GM15510 (cell line): ENCODE results near the gene CACHD1.

Experiments used
- POLR2A ChIP-seq: IDR thresholded peaks from 3 replicates; pipeline ENCODE4 v1.6.1; 2011; ENCODE audit warnings: borderline replicate concordance; ENCODE audit not compliant: insufficient read length; ENCODE audit errors: extremely low read depth

The CACHD1 gene

DNA sequence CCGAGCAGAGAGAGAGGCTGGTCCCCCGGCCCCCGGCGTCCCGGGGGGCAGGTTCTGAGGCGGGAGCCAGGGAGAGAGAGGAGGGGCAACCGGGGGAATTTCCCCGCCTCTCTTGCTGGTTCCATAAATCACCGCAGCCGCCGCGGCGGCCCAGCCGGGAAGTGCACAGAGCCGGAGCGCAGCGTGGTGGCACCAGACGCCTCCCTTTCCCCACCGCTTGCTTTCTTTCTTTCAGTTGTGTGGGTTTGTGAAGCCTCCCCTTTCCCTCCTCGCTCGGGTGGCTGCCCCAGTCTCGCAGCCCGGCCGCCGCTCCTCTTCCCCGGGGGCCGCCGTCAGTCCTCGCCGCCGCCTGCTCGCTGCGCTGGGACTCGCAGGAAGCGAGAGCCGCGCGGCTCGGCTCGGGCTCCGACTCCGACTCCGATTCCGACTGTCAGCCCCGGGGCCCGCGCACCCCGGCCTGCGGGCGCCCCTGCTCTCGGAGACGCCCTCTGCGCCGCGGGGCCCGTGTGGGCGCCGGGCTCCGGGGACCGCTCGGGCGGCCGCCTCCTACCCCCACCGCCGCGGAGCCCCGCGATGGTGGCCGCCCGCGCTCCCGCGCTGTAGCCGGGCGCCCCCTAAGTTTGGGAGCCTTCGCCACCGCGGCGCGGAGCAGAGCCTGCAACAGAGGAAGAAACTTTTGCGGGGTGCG, at the start of gene CACHD1:
CACHD1 (plus strand) TSS at position 153 of the 688 bp plus-strand sequence. CDS start 616 bp downstream, outside the sequence.
- no peak for TF ChIP-seq POLR2A

DNA sequence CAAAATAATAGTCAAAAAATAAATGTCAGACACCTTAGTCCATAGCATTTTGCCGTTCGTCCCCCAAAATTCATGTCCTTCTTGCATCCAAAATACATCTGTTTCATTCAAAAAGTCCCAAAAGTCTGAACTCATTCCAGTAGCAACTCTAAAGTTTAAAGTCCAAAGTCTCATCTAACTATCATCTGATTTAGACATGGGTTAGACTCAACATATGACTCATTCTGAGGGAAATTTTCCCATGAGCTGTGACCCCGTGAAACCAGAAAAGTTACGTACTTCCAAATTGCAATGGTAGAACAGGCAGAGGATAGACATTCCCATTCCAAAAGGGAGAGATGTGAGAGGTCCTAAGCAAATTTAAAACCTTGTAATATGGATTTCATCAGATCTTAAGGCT, 48.6 kb upstream of the CACHD1 start:
- TF ChIP-seq POLR2A, result no peak

DNA sequence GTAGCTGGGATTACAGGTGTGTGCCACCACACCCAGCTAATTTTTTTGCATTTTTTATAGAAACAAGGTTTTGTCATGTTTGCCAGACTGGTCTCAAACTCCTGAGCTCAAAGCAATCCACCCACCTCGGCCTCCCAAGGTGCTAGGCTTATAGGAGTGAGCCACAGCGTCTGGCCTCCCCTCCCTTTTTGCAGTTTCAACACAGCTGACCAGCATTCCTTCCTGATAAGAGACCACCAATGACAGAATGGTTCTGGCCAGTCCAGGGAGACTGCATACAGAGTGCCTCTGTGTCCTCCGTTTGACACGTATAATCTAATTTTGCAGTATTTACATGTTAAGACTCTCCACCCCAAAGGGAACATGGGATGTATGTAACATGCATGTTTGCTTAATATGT, 46.4 kb upstream of the CACHD1 start:
- no peak for TF ChIP-seq POLR2A

DNA sequence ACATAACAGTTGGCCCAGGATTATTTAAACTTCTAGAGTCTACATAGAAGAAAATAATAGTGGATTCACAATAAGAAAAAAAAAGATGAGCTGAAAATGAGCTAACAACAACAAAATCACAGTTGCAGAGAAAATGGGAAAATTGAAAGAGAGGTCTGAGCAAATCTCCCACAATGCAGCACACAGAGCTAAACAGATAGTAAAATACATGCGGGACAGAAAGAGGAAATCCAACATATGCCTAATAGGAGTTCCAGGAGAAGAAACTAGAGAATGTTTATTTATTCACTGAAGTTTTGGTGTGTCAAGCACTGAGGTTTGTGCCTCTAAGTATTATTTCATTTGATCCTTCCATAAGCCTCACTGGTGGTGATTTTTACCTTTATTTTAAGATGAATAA, 45.5 kb upstream of the CACHD1 start:
- no peak for TF ChIP-seq POLR2A

DNA sequence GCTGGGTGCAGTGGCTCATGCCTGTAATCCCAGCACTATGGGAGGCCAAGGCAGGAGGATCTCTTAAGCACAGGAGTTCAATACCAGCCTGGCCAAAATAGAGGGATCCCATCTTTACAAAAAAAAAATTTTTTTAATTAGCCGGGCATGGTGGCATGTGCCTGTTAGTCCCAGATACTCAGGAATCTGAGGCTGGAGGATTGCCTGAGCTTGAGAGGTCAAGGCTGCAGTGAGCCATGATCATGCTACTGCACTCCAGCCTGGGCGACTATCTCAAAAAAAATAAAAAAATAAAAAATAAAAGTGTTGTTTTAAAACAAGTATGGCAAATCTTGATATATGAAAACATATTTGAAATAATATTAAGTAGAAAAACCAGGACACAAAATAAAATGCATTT, 44.4 kb upstream of the CACHD1 start:
- no peak for TF ChIP-seq POLR2A

DNA sequence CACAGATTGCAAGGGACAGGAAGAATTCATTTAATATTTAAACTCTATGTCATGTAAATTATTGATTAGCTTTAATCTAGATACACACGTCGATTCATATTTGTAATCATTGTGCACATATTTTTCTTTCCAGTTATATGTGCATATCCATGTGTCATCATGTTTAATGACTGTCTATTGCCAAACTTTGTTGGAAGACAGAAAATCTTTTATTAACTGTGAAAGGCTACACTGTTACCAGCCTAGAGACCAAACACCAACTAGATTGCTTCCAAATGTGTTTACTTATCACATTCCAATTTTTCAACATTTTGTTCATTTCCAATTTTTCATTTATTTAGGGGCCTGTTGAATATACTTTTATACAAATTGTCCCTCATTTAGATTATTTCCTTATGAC, 43.2 kb upstream of the CACHD1 start:
- no peak for TF ChIP-seq POLR2A

DNA sequence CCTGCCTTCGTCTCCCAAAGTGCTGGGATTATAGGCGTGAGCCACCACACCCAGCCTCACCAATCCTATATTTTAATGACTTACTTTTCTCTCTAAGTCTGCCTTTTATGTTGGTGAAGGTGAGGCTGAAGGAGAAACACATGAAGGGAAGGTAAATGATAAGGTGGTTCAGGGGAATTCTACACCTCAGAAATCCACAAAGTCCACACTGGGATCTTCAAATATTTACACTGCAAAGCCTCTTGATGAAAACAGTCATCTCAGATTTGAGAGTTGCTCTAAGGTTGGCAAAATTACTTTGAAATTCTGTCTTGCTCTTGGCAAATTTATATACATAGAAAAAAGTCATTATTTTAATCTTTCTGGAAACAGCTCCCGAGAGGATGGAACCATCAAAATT, 42.0 kb upstream of the CACHD1 start:
- TF ChIP-seq POLR2A, result no peak

DNA sequence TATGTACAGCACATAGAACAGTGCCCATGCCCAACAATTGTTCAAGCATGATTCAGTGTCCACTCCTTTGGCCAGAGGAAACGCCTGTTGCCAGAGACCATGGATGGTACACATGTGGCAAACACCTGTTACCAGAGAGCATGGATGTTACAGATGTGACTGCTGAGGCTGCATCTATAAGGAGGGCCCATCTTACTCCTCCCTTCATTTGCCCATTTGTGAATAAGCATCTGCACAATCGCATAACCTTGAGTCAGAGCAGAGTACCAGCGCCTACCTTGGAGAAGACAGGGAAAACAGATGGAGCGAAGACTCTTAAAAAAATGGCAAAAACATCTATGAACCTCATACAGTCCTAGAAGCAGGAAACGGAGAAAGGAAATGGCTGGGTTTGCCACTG, 36.6 kb upstream of the CACHD1 start:
- TF ChIP-seq POLR2A, result no peak

DNA sequence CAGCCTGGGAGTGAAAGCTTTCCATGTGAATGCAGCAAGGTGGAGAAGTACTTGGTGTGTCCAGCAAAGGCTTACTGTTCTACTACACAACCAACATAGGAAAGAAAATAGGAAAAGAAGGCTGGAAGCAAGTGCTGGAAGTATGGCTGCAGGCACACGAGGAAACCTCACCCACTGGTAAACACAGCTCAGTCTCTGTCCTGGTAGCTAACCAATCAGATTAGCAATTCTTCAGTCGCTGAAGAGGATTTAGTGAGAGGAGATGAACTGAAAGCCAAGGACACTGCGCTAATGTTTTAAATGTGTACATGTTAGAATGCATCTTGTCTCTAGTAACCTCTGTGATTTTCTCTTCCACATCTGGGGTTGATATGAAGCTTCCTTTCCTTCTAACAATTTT, 36.2 kb upstream of the CACHD1 start:
- TF ChIP-seq POLR2A, result no peak

DNA sequence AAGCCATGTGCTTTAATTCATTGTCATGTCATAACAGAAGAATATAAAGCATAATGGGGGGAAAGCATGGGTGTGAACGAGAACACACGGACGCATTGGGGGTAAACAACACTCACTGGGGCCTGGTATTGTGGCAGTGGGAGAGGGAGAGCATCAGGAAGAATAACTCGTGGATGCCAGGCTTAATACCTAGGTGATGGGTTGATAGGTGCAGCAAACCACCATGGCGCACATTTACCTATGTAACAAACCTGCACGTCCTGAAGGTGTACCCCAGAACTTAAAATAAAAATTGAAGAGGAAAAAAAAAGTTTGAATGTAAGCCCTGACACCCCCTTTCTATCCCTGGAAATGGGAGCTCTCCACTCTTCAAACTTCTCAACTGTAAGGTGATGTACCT, 34.9 kb upstream of the CACHD1 start:
- no peak for TF ChIP-seq POLR2A

DNA sequence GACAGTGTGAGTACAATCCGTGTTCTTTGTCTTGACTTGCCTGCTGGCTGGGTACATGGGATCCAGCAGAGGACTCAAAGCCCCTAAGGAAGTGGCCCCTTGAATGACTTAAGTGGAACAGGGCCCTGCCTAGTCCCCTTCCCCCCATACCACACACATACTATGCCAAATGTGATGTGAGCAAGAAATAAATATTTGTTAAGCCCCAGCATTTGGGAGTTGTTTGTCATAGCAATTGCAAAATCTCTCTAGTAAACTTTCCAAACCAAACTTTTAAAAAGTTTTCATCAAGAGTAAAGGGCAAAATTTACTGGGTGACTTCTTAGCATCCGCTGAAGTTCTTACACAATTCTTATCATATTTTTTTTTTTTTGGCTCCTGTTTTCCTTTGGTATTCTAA, 32.5 kb upstream of the CACHD1 start:
- no peak for TF ChIP-seq POLR2A

DNA sequence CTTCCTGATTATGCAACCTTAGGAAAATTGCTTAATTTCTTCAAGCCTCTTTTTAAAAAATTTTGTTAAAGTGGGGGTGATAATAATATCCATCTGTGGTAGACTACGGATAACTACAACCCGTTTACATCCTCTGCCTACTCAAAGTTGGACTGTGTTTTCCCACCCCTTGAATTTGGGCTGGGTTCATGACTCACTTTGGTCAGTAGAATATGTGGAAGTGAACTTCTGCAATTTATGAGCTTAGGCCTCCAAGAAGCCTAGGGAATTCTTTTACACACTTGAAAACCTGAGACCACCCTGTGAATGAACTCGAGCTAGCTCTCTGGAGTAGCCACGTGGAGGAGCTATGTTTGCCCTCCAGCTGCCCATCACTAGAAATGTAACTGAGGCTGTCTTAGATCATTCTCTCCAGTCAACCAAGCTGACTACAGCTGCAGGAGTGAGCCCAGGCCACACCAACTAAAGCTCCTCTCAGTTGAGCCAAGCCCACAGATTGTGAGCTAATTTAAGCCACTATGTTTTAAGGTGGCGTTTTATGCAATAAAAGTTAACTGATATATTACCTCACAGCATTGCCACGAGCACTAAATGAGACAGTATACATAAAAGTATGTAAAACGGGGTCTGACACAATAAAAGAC, 29.6 kb upstream of the CACHD1 start:
- TF ChIP-seq POLR2A, result no peak

DNA sequence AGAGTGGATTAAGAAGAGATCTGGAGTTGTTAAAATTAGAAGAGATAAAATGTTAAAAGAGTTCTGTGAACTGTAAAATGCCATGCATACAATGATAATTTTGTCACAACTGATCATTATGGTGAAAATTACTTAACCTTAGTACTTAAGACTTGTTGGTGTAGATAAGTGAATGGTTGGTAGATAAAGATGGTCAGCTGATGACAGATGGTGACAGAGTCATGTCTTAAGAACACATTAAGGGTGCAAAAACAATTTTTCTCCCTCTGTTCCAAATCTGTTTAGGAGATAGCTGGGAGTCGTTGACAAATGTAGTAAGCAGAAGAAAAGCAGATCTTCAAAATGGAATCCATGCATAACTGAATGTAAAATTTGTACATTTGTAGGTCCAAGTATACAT, 18.5 kb upstream of the CACHD1 start:
- TF ChIP-seq POLR2A, result no peak

DNA sequence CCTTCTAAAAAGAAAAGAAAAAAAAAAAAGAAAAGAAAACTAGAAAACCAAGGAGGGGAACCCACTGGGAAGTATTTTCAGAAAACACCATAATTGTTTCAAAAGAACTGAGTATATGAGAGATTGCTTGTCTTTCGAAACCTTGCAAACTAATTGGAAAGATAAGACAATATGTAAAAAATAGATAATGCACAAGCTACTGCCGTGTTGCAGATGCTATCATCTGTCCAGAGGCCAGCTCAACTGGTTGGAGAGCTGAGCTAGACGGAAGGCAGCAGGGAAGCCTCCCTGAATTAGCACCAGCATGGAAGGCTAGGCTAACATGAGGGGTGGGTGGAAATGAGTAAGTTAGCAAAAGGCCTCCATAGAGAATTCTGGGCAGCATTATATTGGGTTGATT, 16.2 kb upstream of the CACHD1 start:
- TF ChIP-seq POLR2A, result no peak

DNA sequence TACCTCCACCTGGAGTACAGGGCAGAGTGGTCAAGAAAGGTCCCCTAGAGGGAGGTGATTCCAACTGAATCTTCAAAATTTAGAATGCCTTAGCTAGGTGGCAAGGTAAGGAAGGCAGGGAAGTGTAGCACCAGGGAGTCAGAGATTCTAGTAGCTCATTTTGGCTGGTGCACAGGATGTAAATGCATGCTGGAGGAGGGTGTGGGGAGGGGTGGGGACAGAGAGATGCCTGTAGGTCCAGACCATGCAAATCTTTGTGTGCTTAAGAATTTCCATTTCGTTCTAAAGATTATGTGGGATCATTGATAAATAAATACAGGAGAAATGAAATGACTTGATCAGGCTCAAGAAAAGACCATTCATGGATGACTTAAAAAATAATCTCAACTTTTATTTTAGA, 11.0 kb upstream of the CACHD1 start:
- no peak for TF ChIP-seq POLR2A

DNA sequence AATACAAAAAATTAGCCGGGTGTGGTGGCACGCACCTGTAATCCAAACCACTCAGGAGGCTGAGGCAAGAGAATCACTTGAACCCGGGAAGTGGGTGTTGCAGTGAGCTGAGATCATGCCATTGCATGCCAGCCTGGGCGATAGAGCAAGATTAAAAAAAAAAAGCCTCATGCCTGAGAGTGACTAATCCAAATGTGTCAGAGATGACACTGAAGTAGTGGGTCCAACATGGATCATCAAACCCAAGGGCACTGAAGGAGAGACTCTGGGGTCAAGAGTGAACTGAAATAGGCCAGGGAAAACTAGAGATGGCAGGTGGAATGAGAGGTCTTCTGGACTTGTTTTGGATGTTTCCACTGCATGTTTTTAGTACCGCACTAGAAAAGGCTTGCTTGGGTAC, 10.2 kb upstream of the CACHD1 start:
- no peak for TF ChIP-seq POLR2A
